Nephron (organoid): ENCODE data around the gene DNAJC30.
A peak's percentile ranks its signal among the peaks of the same experiment; 100 is the strongest.
"Not testable (repeated sequence)": the region's sequence is repeated elsewhere in the genome, so short reads cannot be mapped to it uniquely, and the experiment has no call there.

Source experiments
- H3K27ac Mint-ChIP-seq, 3 experiments: 2 replicates each; pipeline ENCODE4 v1.8.0; 2020; ENCODE audit warnings: mixed read lengths in 3 of 3, mild to moderate bottlenecking in 2 of 3, moderate library complexity in 1 of 3
- H3K27me3 Mint-ChIP-seq: 2 replicates; pipeline ENCODE4 v1.8.0; 2021; ENCODE audit warnings: low read depth, mild to moderate bottlenecking, moderate library complexity, mixed read lengths
- H3K36me3 Mint-ChIP-seq: 2 replicates; pipeline ENCODE4 v1.8.0; 2020; ENCODE audit warnings: low read depth, mixed read lengths
- H3K4me1 Mint-ChIP-seq: 2 replicates; pipeline ENCODE4 v1.8.0; 2020; ENCODE audit warnings: mixed read lengths
- H3K4me3 Mint-ChIP-seq, 3 experiments: 2 replicates each; pipeline ENCODE4 v1.8.0; 2020; ENCODE audit warnings: mild to moderate bottlenecking in 3 of 3, mixed read lengths in 3 of 3, moderate library complexity in 2 of 3
- H3K9me3 Mint-ChIP-seq: 2 replicates; pipeline ENCODE4 v1.8.0; 2020; ENCODE audit warnings: mixed read lengths
- CTCF ChIP-seq, 3 experiments: fragments of 200-600 bp; sonication (generic); IDR thresholded peaks; one replicate each; pipeline ENCODE4 v1.5.0; 2021; ENCODE audit warnings: antibody characterized with exemption in 3 of 3; ENCODE audit not compliant: unreplicated experiment in 3 of 3

The DNAJC30 gene

GRCh38 chr7:73683788-73684693, 788 bp upstream of the DNAJC30 start:
- Mint-ChIP-seq H3K4me3 (peak overlapping the region; percentile 93 to 99 (median 98)), H3K36me3 (peaks cover 25% of the 10 kb centered on the region), H3K4me1 (peaks cover 28% of the 10 kb centered on the region), H3K27me3 (no peaks in the 10 kb centered on the region), H3K9me3 (no peaks in the 10 kb centered on the region), H3K27ac (peak overlapping the region; percentile 70 to 90 (median 81))
- TF ChIP-seq CTCF (IDR thresholded peaks at IDR 0.05; ENCODE audit: unreplicated experiment in 3 of 3): no peak

GRCh38 chr7:73682745-73683055, 553 bp downstream of the DNAJC30 start:
- H3K4me3 Mint-ChIP-seq: peak overlapping the region; percentile 93 to 99 (median 98)
- H3K9me3 Mint-ChIP-seq: no peaks in the 10 kb centered on the region
- peak overlapping the region in 2 of 3 experiments; percentile 69 to 81 for H3K27ac Mint-ChIP-seq
- H3K27me3 Mint-ChIP-seq: no peaks in the 10 kb centered on the region
- peaks cover 30% of the 10 kb centered on the region for H3K4me1 Mint-ChIP-seq
- H3K36me3 Mint-ChIP-seq: peaks cover 30% of the 10 kb centered on the region
- TF ChIP-seq CTCF (IDR thresholded peaks at IDR 0.05; ENCODE audit: unreplicated experiment in 3 of 3): no peak

- H3K4me3 Mint-ChIP-seq: peak overlapping the region; percentile 93 to 99 (median 98)
- peak overlapping the region in 1 of 3 experiments; percentile 11 for H3K27ac Mint-ChIP-seq
- peaks cover 23% of the 10 kb centered on the region for H3K36me3 Mint-ChIP-seq
- no peak for TF ChIP-seq CTCF (IDR thresholded peaks at IDR 0.05; ENCODE audit: unreplicated experiment in 3 of 3)
- H3K4me1 Mint-ChIP-seq: peaks cover 30% of the 10 kb centered on the region
- no peaks in the 10 kb centered on the region for H3K9me3 Mint-ChIP-seq
- H3K27me3 Mint-ChIP-seq: no peaks in the 10 kb centered on the region
These were observed 2.2 kb downstream of the DNAJC30 start for GRCh38 chr7:73681031-73681430.

- Mint-ChIP-seq H3K9me3 (no peaks in the 10 kb centered on the region), H3K36me3 (peaks cover 23% of the 10 kb centered on the region), H3K4me3 (peak overlapping the region; percentile 93 to 99 (median 98)), H3K4me1 (peaks cover 30% of the 10 kb centered on the region), H3K27ac (peak overlapping the region in 1 of 3 experiments; percentile 11), H3K27me3 (no peaks in the 10 kb centered on the region)
- no peak for TF ChIP-seq CTCF (IDR thresholded peaks at IDR 0.05; ENCODE audit: unreplicated experiment in 3 of 3)
These were observed 2.8 kb downstream of the DNAJC30 start for GRCh38 chr7:73680501-73680900.

- no peak for TF ChIP-seq CTCF (IDR thresholded peaks at IDR 0.05; ENCODE audit: unreplicated experiment in 3 of 3)
- peak overlapping the region; percentile 47 to 99 (median 52) for H3K4me3 Mint-ChIP-seq
- H3K4me1 Mint-ChIP-seq: peaks cover 30% of the 10 kb centered on the region
- H3K27ac Mint-ChIP-seq: no peak overlapping the region
- no peaks in the 10 kb centered on the region for H3K27me3 Mint-ChIP-seq
- H3K36me3 Mint-ChIP-seq: peaks cover 23% of the 10 kb centered on the region
- no peaks in the 10 kb centered on the region for H3K9me3 Mint-ChIP-seq
These were observed 3.5 kb downstream of the DNAJC30 start for GRCh38 chr7:73679709-73680108.

- no peak for TF ChIP-seq CTCF (IDR thresholded peaks at IDR 0.05; ENCODE audit: unreplicated experiment in 3 of 3)
- H3K9me3 Mint-ChIP-seq: no peaks in the 10 kb centered on the region
- H3K36me3 Mint-ChIP-seq: peaks cover 23% of the 10 kb centered on the region
- no peaks in the 10 kb centered on the region for H3K27me3 Mint-ChIP-seq
- H3K4me1 Mint-ChIP-seq: peaks cover 27% of the 10 kb centered on the region
- H3K4me3 Mint-ChIP-seq: peak overlapping the region; percentile 27 to 99 (median 50)
- no peak overlapping the region for H3K27ac Mint-ChIP-seq
These were observed 4.4 kb downstream of the DNAJC30 start for GRCh38 chr7:73678862-73679261.

GRCh38 chr7:73676062-73676461, 7.2 kb downstream of the DNAJC30 start:
- H3K36me3 Mint-ChIP-seq: peaks cover 28% of the 10 kb centered on the region
- not testable (repeated sequence) for H3K9me3 Mint-ChIP-seq, H3K27me3 Mint-ChIP-seq, H3K4me3 Mint-ChIP-seq, H3K27ac Mint-ChIP-seq
- peaks cover 15% of the 10 kb centered on the region for H3K4me1 Mint-ChIP-seq
